Left kidney (tissue), 8 donors: ENCODE results near the gene STARD4. TPM values are rescaled to one million over a fixed set of nuclear protein-coding genes. Genes with fewer than 3 reads are reported as not detected.

Experiments used
- DNase-seq: peaks from one replicate; pipeline ENCODE4 v3.0.0-alpha.2; 2013
- long read RNA-seq, 8 donors: transcript quantifications; one replicate each; lab custom pipeline, GENCODE V29; 2026
- polyA plus RNA-seq: library from polyadenylated mRNA; unstranded; fragments of 120-200 nt; gene quantifications from one replicate; pipeline ENCODE4 v1.2.1, GENCODE V29; 2013; ENCODE audit not compliant: insufficient read length

Gene STARD4, protein sequence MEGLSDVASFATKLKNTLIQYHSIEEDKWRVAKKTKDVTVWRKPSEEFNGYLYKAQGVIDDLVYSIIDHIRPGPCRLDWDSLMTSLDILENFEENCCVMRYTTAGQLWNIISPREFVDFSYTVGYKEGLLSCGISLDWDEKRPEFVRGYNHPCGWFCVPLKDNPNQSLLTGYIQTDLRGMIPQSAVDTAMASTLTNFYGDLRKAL
- polyA plus RNA-seq: 25.7 TPM
- long read RNA-seq, donor 1, partial matches to known transcripts: 0 of 2 reads
- long read RNA-seq, donor 1, other reads (novel, unspliced or antisense): 0 of 2 reads
- long read RNA-seq, donor 2, partial matches to known transcripts: 0 of 1 reads
- long read RNA-seq, donor 2, other reads (novel, unspliced or antisense): 0 of 1 reads
- long read RNA-seq, donor 3, full-length matches to known transcripts: 1 of 1 reads
- long read RNA-seq, donor 3, partial matches to known transcripts: 0 of 1 reads
- long read RNA-seq, donor 3, other reads (novel, unspliced or antisense): 0 of 1 reads
- long read RNA-seq, donor 4: 0 reads
- long read RNA-seq, donor 5, full-length matches to known transcripts: 2 of 2 reads
- long read RNA-seq, donor 5, partial matches to known transcripts: 0 of 2 reads
- long read RNA-seq, donor 5, other reads (novel, unspliced or antisense): 0 of 2 reads
- long read RNA-seq, donor 6, full-length matches to known transcripts: 6 of 6 reads
- long read RNA-seq, donor 6, partial matches to known transcripts: 0 of 6 reads
- long read RNA-seq, donor 6, other reads (novel, unspliced or antisense): 0 of 6 reads
- long read RNA-seq, donor 7, full-length matches to known transcripts: 4 of 4 reads
- long read RNA-seq, donor 7, partial matches to known transcripts: 0 of 4 reads
- long read RNA-seq, donor 7, other reads (novel, unspliced or antisense): 0 of 4 reads
- long read RNA-seq, donor 8: 0 reads

DNA sequence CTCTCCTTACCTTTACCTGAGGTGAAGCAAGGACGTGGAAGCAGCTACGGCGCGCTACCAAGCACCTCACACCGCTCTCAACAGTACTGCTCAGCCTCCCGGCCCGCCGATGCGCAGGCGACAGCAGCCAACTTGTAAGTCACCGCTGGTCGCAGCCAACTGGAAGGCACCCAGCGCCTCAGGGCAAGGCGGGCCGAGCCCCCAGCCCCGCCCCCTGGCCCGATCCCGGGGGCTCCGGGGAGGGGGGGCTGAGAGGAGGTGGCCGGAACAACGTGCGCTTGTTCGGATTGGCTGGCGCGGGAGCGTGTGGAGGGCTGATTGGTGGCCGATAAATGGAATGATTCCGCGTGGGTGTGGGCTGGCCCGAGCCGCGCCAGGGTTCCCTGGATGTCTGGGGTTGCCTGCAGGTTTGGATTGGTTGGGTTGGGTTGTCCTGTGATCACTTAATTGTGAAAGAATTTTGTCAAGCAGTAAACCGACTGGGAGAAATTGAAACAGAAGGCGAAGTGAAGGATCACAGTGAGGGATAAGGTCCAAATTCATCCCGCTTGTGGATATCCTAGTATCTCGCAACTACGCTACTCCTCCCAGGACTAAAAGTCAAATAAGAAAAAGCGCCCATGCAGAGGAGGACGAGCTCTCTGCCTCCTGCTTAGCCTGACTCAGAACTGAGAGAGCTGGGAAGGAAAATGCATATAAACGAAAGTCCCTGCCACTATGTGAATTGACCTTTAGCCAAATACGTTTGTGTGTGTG, at the start of gene STARD4:
TSS of gene STARD4 (minus strand) at position 161 of the 756 bp plus-strand sequence. CDS start 5,102 bp downstream, outside the sequence.
- DNase-seq: peak; percentile 93

GRCh38 chr5:111559680-111560079, 47.3 kb upstream of the STARD4 start:
- no peak for DNase-seq

DNA sequence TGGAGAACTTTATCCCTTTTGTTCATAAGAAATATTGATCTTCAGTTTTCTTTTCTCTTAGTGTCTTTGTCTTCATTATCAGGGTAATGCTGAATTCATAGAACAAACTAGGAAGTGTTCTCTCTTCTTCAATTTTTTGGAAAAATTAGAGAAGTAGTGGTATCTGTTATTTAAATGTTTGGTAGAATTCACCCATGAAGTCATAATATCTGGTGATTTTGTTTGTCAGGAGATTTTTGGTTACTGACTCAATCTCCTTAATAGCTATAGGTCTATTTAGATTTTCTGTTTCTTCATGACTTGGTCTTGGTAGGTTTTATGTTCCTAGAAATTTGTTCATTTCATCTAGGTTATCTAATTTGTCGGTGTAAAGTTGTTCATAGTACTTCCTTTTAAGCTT, 45.4 kb upstream of the STARD4 start:
- no peak for DNase-seq

GRCh38 chr5:111557111-111557510, 44.8 kb upstream of the STARD4 start:
- no peak for DNase-seq

GRCh38 chr5:111556501-111556900, 44.2 kb upstream of the STARD4 start:
- no peak for DNase-seq

GRCh38 chr5:111555760-111556159, 43.4 kb upstream of the STARD4 start:
- no peak for DNase-seq

- no peak for DNase-seq
Measured at GRCh38 chr5:111553868-111554267, 41.5 kb upstream of the STARD4 start.

GRCh38 chr5:111552896-111553295, 40.6 kb upstream of the STARD4 start:
- DNase-seq: no peak

DNA sequence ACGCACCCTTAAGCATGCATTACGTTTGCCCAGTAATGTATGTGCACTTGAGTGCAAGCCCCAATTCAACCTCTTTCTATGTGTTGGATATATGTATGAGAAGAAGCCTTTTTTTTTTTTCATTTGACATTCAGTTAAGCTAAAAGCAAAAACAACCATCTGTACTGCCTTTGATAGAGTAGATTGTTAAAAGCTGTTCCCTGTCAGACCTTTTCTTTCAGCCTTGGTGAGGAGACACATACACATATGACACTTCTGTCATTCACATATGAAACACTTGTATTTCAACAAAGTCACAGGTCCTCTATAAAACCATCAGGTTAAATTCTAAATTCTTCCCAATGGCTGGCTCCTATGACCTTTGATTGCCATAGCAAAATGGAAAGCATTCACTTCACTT, 40.2 kb upstream of the STARD4 start:
- DNase-seq: no peak

GRCh38 chr5:111551569-111552275, 39.4 kb upstream of the STARD4 start:
- DNase-seq: no peak

GRCh38 chr5:111551161-111551560, 38.8 kb upstream of the STARD4 start:
- DNase-seq: no peak

GRCh38 chr5:111550282-111551020, 38.1 kb upstream of the STARD4 start:
- DNase-seq: peak; percentile 91

DNA sequence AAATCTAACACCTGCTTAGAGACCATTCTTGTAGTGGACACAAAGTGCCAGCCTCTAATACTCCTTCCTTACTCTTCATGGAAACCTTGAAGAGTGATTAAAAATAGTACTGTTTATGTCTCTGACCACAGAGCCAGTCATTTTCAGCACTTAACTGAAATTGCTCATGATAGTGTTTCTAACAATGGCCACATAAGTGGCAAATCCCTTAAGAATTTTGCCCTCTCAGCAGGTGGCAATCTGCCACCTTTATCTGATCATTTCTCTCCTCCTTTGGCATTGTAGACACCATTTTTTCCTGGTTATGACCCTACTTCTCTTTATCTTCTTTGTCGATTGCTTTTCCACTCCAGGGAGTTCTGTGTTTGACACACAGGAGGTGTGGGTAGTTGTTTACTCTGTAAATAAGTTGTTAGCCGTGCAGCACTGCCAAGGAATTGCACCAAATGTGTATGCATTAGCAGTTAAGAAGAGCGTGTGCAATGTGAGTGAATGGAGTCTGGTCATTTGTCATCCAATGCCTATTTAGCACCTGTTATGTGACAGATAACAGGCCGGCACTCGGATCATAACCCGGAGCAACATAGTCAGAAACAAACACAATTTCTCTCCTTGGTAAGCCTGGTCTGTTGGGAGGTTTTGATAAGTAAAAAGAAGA, 36.8 kb upstream of the STARD4 start:
- DNase-seq: no peak

DNA sequence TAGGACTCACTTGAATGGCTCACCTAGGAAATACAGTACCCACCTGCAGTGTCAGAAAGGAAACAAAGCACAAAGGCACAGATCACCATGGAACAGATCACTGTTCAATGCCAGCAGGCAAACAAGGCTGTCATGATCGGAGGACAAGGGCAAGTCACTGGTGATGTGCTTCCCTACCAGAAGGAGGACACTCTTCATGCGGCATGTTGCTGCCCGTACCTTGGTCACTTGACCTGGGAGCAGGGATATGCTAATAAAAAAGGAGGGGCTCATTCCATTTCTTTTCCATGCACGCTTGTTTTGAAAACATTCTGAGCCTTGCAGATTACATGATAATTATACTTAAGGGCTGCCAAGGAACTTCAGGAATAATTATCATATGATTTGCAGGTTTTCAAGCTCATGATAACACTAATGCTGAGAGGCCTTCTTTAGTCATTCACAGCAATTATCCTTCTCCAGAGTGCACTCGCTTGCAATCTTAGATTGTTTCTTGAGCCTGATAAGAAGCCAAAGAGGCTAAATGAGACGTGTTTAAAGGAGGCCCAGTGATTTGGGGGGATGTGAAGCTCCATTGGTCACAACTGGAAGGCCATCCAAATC, 36.1 kb upstream of the STARD4 start:
- no peak for DNase-seq

DNA sequence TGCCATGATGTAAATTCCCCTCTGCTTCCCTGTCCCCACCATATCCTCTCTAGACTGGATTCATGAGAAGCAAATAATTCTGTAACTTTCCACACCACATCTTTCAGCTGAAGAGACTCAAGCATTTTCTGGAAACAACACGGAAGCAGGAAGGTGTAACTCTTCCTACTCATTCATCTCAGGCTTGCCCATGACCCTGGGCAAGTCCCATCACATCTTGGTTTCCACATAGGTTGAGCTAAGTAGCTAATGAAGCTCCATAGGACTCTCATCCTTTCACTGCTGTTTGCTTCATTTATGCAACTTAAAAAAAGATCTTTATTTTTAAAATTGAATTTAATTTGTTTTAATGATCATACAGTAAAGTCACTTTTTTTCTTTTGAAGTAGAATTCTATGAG, 32.7 kb upstream of the STARD4 start:
- DNase-seq: no peak

- no peak for DNase-seq
Measured at GRCh38 chr5:111537141-111538024, 25.0 kb upstream of the STARD4 start.

DNA sequence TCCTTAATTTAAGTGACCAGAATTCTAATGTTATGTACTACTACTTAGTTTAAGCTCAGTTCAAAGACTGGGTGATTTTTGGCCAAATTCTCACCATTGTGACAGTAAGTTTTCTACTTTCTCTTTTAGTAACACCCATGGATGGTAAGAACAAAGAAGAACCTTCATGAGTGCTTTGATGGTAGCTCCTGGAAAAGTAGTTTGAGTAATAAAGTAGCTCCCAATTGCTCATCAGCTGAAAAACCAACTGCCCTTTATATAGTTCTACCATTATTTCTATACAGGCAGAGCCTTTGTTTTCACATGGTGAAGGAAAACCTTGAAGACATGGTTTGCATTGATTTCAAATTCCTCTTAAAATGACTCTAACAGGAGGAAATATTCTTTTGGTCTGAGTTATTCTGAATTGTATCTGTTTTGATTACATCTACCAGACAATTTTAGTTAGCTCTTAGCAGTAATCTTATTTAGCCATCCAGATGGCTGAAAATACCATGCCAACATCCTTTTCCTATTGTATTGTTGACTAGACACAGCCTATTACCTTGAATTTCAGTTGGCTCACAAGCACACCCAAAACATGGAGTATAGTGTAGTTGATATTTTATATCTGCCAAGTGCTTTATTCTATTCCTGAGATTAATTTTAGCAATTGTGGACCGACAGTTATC, 23.7 kb upstream of the STARD4 start:
- no peak for DNase-seq
